ENCODE measurements around the gene MAGEH1.

The MAGEH1 gene

GRCh38 chrX:55490974-55491373 is 39.0 kb downstream of the MAGEH1 start:
- DNase-seq (ENCODE audit: low spot score) = no peak

Data from GM03348 (cell line).